Stimulated activated CD8-positive, alpha-beta memory T cell treated with anti-CD3 and anti-CD28 coated beads, Interleukin-4, amount 100 ng/mL, for 48 hours (primary cell): ENCODE data around the gene PRMT3.
"Not testable (repeated sequence)": the region's sequence is repeated elsewhere in the genome, so short reads cannot be mapped to it uniquely, and the experiment has no call there.

Experiments used
- DNase-seq: peaks from one replicate; pipeline ENCODE4 v3.0.0-alpha.2; 2020

Gene PRMT3

DNA sequence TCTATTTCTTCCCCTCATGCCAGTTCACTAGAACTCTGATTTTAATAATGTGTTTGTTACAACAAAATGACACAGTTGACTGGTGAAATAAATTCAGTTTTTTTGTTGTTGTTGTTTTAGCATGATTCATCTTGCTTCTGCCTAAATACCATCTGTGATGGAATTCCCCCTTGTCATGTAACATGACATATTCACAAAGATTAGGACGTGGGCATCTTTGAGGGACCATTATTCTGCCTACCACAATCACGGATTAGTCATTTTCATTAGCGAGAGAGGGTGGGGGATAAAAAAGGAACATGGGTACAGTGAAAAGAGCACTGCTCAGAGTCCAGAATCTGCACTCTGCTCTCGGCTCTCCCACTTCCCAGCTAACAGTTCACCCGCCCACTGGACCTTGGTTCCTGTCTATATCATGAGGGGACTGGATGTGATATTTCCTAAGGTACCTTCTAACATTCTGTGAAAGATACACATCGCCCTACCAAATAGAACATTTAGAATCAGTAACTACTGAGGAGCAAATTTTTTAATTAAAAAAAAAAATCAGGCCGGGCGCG lies 12.7 kb upstream of the PRMT3 start:
- DNase-seq: no peak

DNA sequence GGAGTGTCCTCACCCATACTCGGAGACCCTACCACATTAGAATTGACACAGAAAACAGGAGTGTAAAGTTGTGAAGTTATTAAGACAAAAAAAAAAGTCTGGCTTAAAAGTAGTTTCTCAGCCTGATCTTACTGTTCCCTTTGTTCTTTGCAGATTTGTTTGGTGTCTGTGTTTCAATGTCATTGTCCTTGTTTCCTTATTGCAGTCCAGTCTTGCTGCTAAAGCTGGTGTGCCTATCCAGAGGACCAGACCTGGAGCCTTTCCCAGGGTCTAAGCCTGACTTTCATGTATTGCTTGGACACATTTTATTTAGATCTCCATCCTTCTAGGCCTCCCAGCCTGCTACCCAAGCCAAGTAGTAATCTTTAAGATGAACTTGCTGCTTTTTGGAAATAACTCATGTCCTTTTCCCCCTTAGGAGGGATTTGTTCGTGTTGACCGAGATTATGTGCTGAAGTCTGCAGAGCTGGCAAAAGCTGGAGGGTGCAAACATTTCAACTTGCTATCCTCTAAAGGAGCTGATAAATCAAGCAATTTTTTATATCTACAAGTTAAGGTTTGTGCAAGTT lies 11.3 kb upstream of the PRMT3 start:
- DNase-seq: no peak

DNA sequence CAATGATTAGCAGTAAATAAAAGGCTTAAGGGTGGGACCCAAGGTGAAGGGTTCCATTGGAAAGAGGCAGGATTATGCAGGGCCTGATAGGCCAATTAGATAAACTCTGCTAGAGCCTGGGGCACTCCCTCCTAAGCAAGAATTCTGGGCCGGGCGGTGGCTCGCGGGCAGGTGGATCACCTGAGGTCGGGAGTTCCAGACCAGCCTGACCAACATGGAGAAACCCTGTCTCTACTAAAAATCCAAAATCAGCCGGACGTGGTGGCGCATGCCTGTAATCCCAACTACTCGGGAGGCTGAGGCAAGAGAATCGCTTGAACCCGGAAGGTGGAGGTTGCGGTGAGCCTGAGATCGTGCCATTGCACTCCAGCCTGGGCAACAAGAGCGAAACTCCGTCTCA lies 1.5 kb upstream of the PRMT3 start:
- DNase-seq: not testable (repeated sequence)

DNA sequence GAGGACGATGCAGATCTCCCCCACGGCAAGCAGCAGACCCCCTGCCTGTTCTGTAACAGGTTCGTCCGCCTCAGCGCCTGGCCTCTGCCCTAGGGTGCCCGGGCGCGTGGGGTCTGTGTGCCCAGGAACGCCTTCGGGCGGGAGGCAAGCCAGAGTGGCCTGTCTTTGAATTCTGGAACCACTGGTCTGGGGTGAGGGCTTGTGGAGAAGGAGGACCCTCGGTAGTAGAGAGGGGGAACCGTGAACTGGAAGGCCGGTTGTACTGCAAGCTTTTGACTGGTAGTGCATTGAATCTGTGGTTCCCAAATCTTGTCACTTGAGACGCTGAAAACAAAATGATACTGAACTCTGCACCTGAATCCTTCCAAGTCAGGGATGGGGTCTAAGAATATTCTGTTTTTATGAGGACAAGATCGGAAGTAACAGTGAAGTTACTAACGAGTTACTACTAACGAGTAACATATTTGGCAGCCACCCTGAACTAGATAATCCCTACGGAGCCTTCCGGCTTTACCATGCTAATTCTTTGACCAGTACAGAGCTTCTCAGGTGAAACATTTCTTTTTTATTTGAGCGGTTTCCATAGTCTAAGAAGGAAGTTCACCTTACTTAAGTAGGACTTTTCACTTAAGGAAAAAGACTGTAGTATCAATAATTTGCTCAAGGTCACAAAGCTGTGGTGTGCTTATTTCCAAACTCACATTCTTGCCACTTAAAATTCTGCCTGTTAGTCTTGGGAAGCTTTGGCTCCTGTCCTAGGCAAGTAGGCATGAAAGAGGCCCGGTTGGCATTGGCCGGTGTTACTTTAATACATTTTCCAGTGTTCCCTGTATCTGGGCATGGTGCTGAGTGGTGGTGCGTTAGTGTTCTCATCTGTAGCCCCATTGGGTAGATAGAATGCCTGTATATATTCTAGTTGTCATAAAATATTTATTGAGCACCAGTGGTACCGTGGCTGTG lies 860 bp downstream of the PRMT3 start:
- DNase-seq: peak; percentile 55

DNA sequence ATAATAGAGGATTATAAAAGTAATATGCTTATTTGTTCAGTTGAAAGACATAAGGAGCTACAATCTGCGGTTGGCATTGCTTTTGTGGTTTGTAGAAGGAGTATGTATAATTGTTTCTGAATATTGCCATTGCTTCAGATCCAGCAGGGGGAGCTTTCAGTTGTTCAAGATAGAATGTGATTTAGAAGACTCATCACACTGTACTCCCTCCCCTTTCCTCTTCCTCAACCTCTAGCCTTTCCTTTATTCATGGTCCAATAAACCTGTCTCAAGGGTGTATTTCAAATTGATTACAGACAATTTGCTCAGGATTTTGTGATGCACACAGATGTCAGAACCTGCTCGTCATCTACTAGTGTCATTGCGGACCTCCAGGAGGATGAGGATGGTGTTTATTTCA lies 9.8 kb downstream of the PRMT3 start:
- no peak for DNase-seq

DNA sequence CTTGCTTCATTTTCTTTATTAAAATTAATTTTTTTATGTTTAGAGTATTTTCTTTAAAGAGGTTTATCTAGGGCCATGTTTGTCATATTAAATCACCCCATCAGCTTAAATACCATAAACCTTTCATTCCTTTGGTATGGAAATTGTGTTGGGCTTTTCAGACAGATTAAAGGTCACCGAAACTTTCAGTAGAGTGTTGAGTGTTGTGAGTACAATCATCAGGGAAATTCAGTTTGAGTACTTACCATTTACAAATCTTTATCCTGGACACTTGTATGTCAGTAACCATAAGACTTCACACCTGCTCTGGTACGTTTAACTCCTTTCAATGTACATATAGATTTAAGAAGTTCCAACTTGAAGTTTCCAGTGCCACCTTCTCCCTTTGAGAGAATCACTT lies 12.0 kb downstream of the PRMT3 start:
- no peak for DNase-seq

DNA sequence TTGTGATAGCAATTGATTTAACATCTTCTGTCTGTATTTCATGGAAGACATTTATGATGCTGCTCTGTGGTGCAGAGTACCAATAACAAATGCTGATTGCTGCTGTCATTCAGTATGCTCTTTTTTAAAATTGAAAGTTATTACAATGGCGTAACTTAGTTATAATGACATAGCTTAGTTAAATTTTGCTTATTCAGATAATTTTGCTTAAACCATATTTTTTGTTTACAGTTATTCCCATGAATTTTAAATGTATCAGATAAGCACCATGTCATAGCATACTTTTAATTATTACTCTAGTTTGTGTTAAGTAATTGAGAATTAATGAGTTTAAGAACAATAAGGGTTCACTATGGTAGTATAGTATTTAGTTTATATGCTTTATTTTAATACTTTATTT lies 15.5 kb downstream of the PRMT3 start:
- no peak for DNase-seq

DNA sequence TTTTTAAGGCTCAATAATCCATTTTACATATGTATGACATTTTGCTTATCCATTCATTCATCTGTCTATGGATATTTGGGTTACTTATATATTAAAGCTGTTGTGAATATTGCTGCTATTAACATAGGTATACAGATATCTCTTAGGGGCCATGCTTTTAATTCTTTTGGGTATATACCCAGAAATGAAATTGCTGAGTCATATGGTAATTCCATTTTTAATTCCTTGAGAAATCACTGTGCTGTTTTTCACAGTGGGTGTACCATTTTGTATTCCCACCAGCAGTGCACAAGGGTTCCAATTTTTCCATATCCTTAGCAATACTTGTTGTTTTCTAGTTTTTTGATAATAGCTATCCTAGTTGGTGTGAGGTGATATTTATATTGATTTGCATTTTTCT lies 19.0 kb downstream of the PRMT3 start:
- no peak for DNase-seq

DNA sequence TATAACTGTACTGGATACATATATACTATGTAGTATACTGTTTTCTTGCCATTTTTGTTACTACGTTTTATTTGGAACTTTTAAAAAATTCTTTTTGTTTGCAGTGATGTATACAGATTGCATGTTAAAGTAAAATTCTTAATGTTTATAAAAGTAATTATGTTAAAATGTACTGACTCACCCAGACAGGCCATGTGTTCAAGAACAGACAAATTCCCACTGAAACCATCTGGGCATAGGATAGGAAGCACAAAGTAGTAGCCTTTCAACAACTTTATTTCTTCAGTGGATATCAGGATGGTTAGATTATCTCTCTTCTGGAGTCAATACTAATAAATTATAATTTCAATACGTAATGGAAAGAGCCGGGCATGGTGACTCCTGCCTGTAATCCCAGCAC lies 19.8 kb downstream of the PRMT3 start:
- no peak for DNase-seq

DNA sequence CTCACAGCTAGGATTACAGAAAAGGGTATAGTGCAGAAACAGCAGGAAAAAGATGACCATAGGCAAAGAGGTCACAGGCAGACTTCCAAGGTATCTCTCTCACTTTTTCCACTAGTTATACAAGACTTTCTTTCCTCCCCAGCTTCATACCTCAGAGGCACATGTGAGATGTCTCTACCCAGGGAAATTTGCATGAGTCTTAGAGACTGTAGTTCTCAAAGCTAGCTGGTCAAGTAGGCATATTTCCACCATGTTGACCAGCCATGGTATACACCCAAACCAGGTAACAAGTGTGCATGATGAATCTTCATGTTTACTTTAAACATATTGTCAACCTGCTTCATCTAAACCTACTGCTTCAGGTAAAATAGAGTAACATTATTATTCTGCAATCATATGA lies 27.9 kb downstream of the PRMT3 start:
- DNase-seq: no peak

DNA sequence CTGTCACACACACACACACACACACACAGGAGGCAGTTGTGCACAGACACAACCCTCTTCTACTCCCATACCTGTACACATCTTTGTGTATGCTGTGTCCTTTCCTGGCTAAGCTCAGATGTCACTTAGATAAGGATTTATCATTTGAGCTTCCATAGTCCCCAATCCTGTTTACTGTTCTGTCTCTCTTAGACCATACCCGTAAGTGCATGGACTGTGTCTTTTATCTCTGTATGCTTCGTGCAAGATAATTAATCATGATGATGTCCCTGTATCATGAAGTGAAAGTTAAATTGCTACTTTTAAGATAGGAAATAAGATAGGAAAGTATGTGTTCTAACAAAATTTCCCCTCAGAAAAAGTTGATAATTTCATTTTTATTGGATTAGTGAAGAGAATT lies 30.3 kb downstream of the PRMT3 start:
- no peak for DNase-seq

DNA sequence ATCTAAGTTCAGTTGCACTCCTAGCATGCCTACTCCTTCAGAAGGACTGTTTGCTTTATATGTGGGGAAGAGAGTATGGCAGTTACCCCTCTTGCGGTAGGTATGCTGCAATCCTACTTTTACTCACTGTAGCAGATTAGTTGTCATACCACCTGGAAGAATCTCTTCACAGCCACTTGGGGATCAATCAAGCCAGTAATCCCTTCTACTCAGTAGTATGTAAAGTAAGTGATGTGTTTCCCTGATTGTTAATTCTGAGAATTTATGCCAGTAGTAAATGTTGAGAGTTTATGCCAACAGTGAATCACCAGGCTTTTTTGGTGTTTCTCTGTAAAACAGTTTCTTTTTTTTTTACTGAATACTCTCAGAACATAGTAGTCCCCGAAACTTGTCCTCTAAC lies 34.4 kb downstream of the PRMT3 start:
- no peak for DNase-seq

DNA sequence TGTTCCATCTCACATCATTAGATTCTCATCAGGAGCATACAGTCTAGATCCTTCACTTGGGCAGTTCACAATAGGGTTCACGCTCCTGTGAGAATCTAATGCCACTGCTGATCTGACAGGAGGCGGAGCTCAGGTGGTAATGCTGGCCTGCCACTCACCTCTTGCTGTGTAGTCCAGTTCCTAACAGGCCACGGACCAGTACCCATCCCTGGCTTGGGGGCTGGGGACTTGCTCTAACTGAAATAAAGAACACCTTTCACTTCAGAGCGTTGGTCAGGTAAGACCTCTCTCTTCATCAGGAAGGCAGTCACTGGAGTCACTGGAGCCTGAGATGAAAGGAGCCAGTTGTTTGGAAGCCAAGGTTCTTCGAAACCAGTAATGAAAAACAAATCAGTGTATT lies 41.7 kb downstream of the PRMT3 start:
- no peak for DNase-seq

DNA sequence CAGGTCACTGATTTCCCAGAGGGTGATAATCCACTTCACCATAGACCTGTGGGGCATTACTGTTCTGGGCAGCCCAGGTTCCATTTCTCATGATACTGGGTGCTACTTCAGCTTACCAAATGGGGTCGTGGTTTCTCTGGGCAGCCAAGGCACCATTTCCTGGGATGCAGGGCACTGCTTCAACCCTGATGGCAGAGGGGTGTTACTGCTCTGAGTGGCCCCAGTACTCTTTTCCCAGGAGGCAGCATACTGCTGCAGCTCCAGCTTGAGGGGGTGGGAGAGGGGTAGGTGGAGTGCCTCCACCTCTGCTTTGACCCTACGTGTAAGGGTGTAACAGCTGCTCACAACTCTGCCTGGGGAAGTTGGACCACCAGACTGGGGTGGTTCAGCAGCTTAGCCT lies 51.1 kb downstream of the PRMT3 start:
- no peak for DNase-seq

DNA sequence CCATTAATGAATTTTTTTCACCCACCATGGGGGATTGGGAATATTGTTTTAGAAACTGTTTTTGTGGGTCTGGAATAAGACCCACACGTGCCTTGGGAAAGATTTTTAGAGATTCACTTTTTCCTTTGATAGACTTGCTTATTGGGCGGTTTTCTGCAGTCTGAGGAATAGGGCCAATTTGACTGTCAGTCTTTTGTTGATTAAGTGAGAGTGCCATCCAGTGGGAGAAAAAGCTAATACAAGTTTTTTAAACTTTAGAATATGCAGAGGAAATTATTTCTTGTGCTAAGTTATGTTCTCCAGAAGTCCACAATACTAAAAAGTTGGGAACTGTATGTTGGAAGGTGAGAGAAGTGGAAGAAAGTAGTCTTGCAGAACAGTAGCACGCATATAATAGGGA lies 56.1 kb downstream of the PRMT3 start:
- DNase-seq: no peak

DNA sequence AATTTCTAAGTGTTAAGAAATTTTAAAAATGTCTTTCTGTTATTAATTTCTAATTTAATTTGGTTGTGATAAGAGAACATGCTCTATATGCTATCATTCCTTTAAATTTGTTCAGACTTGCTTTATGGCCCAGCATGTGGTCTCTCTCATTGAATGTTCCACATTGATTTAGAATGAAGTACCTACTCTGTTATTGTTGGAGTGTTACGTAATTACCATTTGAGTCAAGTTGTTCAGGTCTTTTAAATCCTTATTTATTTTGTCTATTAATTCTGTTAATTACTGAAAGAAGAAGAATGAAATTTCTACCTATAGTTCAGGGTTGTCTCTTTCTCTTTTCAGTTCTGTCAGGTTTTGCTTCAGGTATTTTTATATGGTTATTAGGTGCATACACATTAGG lies 57.0 kb downstream of the PRMT3 start:
- DNase-seq: no peak

DNA sequence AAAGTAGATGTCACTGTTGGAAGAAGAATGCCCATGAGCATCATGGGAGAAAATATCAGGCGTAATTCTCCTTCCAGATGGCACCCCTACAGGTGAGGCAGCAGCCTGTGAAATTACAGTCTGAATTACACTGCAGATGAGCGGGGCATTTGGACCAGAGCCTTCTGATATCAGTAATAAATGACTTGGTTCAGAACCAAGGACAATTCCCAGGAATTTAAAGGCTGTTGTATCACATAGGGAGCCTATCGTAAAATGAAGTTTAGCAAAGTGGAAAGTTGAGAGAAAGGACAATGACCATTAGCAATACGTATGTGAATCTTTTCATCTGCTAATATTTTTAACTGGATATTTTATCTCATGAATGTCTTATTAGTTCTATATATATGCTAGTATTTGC lies 61.3 kb downstream of the PRMT3 start:
- no peak for DNase-seq

DNA sequence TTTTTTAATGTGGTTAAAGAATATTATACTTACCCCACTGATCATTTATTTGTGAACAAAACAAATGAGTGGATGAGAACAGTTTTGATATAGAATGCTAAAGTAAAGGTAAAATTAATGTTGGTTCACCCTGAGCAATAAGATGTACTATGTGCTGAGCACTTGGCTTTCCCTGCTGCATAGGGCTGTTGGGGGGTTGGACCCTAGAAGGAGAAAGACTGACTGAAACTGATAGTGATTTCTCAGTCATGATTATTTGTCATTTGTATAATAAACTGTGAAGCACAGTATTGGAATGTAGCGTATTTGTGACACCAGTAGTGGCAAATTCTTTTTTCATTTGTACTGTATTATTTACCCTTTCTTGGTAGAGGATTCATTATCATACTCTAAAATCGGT lies 63.3 kb downstream of the PRMT3 start:
- no peak for DNase-seq

DNA sequence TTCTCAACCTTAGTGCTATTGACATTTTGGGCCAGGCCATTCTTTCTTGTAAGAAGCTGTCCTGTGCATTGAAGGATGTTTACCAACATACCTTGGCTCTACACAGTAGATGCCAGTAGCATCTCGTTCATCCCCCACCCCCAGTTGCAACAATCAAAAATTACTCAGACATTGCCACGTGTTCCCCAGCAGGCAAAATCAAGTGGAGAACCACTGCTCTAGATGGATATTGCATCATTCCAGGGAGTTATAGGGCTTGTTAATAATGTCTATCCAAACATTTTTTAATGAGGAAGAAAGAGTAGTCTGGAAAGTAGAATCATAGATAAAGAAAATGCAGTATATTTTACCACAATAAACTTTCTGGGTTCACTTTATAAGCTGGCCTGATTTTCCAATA lies 64.1 kb downstream of the PRMT3 start:
- no peak for DNase-seq

DNA sequence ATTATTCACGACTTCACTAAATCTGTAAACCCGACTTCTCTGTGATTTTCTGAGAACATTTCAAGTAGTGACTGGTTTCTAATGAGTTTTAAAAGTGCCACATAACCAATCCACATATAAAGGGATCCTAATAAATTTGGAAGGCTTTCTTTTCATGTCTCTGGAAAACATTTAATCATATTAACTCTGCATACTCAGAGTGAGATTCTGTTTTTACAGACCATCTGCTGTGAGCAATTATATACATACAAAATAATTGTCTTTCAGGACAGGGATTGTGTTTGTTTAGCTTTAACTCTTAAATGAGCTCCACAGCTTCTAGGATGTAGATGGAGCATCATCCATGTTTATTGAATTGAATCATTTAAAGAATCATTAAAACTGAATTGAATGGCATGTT lies 65.1 kb downstream of the PRMT3 start:
- no peak for DNase-seq

DNA sequence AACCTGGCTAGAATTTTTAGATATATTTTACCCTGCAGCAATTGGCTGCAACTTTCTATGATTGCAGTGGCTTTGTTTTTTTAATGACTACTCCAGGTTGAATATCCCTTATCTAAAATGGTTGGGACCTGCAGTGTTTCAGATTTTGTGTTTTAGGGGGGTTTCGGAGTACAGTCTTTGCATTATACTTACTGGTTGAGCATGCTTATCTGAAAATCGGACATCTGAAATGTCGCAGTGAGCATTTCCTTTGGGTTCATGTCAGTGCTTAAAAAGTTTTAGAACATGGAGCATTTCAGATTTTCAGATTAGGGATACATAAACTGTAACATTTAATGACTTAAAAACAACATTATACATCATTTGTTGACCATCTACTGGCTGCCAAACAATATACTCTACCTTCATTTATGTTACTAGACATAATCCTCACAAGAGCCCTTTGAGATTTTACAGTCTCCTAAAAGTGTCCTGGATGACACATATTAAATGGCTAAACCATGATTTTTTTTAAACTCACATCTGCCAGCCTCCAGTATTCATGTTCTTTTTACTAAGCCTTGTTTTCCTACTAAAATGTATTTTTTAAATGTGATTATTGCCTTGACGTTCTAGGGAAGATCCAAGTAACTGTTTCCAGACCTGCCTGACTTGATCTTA lies 66.3 kb downstream of the PRMT3 start:
- DNase-seq: no peak

DNA sequence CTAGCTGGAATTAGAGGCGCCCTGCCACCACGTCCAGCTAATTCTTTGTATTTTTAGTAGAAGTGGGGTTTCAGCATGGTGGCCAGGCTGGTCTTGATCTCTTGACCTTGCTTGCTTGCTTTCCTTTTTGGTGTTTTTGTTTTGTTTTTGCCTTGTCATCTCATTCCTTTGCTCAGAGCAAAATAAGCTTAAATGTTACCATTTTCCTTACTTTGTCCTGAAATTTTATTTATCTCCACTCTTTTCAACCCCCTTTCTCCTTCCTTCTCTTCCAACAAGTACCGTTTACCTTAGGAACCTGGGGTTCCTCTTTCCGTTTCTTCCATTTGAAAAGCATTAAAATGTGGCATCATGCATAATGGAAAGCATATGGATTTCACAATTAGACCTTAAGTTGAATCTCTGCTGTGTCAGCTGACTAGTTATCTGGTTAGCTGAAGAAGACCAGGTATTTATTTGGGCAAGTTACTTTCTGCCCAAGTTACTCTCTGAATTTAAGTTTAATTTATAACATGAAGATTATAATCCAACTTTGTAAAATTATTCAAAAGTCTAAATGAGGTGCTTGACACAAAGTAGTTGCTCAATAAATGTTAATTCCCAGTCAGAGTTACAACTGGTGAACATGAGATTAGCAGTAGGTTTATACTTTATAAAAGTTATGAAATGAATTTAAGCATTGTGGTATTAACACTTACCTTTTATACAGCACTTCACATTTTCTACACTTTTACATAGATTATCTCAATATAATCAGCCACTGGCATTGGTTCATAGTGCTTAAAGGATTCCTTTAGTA lies 69.7 kb downstream of the PRMT3 start:
- no peak for DNase-seq
